GM21360 (cell line): ENCODE data around the gene BCL2.
A peak's percentile ranks its signal among the peaks of the same experiment; 100 is the strongest.

Experiments used
- ATAC-seq: cut with Tn5 transposase; IDR thresholded peaks from one replicate; pipeline ENCODE4 v1.9.1; 2021; ENCODE audit warnings: mild to moderate bottlenecking, moderate library complexity; ENCODE audit not compliant: unreplicated experiment

BCL2 gene

DNA sequence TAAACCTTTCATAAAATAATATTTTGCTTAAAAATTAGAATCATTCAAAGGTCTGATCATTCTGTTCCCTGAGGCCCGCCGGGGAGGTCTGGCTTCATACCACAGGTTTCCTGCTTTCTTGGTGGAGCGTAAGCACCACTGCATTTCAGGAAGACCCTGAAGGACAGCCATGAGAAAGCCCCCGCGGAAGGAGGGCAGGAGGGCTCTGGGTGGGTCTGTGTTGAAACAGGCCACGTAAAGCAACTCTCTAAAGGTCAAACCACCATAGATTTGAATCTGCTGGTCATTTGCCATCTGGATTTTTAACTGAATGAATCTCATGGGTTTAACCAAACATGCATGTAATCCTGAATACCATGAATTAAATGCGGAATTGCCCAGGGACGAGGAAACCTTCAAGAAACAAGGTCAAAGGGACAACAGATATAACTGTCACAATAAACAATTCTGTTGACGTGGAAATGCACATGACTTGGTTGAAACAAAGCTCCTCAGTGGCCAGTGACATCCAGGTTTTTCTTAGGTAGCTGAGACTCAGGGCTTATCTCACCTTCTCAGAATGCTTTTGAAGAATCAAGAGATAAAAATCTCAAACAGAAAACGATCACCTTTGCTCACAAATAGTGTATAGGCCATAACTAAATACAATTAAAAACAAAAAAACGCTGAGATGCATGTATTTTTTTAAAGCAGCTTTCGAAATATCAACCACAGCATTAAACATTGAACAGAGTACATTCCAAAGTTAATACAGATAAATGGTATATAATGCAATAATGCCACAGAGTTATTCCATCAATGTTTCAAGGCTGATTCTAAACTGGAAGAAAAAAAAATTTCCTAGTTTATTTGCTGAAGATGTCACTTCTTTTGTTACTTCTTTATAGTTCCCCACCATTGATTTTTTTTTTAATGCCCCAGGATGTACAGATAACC lies 193.2 kb downstream of the BCL2 start:
- no peak for ATAC-seq

DNA sequence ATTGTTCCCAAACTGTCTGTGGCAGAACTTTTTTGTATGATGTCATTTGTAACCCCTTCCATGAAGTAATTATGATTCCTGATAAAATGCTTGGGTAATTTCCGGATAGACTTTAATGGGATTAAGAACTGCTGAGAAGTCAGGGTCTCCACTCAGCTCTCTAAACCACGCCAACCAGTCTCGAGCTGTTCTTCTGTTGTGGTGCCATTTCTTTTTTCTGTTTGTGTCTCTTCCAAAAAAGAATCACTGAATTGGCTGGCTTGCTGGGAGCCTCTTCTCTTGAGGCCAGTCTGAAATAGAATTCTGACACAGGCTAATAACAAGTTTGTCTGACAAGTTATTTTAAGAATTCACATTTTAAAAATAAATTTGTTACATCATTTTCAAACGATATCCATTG lies 198.9 kb downstream of the BCL2 start:
- ATAC-seq: no peak

DNA sequence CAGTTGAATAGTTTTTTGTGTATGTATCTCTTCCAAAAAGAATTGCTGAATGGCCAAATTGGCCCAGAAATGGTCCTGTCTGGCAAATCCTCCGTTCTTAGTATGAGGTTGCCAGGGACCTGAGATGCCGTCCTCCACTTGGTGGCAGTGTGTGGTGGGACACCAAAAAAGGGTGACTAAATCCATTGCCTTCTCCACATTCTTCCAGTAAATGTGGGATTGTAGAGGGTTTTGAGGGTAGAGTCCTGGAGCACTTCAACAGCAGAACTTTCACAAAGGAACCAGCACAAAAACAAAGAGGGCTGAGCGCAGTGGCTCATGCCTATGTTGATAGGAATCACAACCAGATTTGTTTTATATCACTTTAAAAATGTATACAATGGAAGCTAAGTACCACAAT lies 199.9 kb downstream of the BCL2 start:
- no peak for ATAC-seq

DNA sequence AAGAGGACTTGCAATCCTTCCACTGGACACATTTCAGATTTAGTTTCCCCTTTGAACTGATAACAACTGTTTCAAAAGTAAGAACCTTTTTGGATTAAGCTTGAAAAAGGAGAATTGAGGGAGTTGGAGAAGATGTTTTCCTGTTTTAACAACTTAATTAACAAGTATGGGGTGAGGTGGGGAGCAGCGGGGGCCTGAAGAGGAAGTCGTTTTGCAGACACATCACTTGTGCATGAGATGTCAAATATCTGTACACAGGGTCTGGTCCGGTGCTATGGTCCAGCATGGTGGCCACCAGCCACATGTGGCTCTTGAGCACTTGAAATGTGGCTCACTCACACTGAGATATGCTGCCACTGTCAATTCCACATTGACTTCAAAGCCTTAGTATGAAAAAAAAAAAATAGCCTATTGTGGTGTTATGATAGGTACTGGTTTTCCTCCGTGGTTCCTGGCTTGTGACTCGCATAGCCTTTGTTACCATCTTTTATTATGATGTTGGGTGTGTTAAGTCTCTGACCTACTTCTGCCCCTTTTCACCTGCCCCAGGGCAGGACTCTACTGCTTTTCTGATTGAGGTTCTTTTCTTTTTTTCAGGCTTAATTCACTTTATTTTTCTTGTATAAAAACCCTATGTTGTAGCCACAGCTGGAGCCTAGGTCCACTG lies 205.5 kb downstream of the BCL2 start:
- ATAC-seq: no peak

DNA sequence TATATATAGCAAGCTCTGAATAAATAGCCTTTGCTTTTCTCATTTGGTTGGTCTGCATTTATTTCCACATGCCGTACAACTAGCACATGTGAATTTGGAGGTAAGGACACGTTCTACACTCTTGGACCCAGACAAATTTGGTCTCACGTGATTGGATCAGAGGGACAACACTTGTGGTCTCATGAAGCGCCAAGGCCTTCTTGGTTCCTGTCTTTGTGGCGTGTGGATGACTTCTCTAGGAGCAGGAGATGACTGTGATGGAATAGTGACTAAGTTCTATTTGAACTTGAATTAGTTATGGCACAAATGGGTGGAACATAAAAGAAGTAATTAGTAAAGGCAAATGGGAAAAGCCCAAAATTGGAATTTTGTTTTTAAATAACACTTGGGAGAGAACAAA lies 206.9 kb downstream of the BCL2 start:
- no peak for ATAC-seq

DNA sequence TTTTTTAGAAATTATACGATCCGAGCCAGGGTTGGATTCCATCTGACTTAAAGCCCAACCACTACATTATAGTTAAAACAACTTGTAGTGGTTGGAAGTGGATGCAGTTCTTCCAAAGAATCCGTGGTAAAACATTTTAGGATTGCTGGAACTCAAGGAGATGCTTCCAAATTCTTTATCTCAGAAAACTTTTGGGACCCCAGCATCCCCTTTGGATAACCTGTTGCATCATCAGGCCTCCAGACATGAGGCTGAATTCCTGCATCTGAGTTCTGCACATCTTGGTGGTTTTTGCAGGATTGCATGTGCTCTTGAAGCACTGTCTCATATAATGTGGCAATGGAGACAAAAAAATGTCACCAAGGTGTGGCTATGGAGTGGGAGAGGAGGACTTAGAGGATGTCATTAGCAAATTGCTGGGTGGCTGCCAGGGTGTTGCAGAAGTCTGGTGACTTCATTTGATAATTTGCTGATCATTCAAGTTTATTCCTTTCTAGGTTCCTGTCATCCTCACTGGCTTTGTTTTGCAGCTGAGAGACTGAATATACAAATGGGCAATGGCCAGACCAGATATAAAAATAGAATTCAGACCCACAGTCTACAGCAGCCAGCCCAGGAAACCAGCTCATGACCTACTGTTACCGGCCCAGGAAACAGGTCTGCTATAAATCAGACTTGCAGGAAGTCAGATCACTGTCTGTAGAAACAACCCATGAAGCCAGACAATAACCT lies 207.7 kb downstream of the BCL2 start:
- ATAC-seq: no peak

DNA sequence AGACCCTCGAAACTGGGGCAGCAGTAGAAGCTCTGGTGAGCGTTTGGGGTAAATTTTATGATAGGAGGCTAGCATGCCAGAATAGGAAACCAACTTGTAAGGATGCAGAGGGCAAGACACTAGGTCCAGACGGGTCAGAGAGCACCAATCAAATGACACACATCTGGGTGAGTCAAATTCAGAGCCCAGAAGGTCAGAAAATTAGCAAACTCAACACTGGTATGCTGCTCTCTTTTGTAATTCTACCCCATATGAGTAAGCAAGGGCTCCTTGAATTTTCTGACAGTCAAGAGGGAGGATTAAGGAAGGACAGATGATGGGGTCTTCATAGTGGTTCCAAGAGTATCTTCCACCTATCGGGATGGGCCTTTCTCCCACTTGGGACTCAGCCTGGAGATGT lies 209.8 kb downstream of the BCL2 start:
- no peak for ATAC-seq

DNA sequence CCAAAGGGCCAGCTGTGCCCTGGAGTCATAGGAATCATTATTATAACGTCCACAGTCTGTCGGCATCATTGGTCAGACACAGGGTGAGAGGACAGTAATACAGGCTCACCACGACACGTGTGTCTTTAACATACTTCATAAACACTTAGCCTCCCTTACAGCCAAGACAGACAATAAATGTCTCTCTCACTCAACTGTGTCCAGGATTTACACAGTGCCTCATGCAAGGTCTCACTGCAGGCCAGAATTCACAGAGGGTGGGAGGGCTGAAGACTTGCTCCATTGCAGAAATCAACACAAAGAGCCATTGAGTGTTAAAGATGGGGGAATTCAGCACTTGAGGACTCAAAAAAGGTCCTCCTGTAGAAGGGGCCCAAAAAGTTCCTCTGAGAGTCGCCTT lies 210.5 kb downstream of the BCL2 start:
- ATAC-seq: no peak

DNA sequence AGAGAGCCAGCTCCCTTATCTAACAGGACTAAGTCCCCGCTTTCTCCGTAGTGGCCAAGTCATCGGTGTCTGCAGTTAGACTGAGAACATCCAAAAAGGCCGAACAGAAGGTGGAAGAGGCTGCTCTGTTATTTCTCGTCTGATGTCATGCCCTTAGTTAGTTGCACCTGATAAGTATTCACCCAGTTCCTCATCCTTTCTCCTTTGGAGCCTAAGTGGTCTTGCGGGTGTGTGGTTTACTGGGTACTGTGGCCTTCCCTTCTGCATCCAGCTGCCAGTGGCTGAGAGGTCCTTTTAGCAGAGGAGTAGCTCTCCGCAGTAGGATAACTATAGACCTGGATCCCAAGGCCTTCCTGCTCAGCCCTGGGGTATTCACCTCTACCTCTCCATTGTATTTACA lies 211.6 kb downstream of the BCL2 start:
- ATAC-seq: no peak

DNA sequence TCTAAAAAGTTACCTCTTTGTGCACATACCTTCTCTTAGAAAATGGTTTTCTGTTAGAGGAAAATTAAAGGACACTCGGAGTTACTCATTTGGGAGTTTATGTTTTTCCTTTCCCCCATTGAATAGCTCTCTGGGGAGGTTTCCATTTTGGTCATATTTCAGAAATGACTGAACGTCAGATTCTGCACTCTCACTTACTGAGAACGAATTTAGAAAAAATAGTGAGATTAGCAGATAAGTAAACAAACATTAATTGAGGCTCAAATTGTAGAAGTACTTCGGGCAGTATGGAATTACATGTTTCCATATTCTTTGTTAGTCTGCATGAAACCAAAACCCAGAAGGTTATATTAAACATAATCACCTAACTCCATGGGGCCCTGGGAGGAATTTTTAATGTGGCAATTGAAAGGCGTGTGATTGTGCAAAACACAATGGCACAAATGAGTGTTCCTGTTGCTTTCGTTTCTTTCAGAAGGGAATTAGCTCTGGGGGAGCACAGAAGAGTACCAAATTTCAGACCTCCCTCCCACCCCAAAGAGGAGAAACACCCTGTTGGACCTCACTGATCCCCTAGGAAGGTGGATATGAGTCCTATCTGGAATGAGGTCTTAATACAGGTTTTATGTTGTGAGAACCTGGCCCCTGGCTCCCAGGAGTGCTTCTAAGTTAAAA lies 212.3 kb downstream of the BCL2 start:
- ATAC-seq: peak; percentile 43

DNA sequence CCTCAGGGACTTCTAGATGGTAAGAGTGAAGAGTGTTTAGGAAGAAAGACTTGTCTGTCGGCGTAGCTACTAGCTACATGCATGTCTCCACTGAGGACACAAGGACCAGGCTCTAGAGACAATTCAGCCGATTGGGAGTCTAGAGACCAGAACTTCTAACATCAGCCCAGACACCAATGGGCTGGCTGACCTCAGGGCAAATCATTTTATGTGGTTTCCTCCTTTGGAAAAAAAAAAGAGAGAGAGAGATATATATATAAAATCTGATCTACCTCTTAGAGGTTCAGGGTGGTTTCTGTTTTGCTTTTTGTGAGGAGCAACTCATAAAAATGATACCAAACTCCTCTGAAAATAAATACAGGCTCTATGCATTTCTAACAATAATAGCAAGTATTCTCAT lies 212.8 kb downstream of the BCL2 start:
- ATAC-seq: peak; percentile 29

DNA sequence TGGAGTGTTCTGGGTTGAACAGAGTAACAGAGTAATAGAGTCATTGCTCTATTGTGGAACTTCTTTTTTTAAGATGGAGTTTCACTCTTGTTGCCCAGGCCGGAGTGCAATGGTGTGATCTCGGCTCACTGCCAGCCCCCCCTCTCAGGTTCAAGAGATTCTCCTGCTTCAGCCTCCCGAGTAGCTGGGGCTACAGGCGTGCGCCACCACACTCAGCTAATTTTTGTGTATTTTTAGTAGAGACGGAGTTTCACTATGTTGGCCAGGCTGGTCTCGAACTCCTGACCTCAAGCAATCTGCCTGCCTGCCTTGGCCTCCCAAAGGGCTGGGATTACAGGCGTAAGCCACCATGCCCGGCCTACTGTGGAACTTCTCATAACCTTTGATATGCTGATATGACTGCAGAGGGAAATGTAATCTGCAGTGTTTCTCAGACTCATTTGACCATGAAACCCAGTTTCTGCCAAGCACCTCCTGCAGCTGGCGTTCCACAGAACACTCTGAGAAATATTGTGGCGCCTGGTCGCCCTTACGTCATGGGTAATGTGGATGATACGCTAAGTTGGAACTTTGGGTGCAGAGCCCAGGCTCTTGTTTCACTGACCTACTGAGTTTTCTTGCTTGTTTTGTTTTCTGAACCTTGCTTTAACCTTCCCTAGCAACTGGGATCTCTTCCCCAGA lies 213.8 kb downstream of the BCL2 start:
- peak; percentile 56 for ATAC-seq

DNA sequence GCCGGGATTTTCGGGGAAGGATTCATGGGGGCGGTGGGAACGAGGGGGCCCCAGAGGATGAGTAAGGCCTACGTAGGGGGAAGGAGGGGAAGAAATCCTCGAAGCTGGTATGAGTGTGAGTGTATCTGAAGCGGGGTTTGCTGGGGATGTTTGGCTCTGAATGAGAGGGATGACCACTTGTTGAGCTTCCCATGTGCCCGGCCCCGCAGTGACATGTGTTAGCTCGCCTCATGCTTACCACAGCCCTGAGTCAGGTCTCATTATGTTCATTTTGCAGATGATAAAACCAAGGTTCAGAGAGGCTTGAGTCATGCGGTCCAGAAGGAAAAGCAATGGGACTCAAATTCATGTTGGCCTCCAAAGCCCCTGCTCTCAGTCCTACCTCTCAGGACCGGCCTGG lies 214.7 kb downstream of the BCL2 start:
- no peak for ATAC-seq

DNA sequence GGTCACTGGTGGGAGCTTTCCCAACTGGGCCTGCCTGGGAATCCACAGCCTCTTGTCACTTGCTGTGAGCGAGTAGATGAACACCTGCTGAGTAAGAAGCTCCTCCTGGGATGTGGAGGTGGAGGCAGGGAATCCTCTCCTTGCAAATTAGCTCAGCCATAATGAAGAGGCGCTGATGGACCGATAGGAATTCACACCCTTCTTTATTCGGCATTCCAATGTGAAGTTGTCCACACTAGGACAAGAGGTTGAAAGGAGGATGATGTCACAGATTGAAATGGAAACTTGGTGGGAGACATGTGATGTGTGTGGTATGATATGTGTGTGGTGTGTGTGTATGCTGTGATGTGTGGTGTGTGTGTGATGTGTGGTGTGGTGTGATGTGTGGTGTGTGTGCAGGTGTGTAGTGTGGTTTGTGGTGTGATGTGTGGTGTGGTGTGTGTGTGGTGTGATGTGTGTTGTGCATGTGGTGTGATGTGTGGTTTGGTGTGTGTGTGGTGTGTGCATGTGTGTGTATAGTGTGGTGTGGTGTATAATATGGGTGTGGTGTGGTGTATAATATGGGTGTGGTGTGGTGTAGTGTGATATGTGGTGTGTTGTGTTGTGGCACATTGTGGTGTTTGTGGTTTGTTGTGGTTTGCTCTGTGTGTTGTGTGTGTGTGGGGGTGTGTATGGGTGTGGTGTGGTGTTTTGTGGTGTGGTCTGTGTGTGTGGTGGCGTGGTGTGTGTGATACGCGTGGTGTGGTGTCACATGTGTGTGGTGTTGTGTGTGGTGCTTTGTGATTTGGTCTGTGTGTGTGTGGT lies 216.4 kb downstream of the BCL2 start:
- ATAC-seq: no peak

DNA sequence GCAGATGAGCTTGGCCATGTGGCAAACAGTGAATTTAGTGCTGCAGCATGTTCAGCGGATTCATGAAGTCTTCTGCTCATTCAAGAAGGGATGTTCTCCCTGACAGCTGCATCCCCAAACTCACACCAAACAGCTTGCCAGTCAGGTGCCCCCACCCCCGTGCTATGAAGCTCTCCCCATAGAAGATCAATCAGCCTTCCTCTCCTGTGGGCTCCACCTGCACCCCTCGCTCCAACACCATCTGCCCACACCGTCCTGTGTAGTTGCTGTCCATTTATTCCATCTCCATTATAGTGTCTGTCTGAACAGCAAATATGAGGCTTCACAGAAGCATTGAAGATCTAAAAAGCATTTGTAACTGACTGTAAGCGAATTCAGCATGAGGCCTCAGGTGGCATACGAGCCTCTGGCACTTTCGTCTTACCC lies 218.9 kb downstream of the BCL2 start:
- ATAC-seq: no peak

DNA sequence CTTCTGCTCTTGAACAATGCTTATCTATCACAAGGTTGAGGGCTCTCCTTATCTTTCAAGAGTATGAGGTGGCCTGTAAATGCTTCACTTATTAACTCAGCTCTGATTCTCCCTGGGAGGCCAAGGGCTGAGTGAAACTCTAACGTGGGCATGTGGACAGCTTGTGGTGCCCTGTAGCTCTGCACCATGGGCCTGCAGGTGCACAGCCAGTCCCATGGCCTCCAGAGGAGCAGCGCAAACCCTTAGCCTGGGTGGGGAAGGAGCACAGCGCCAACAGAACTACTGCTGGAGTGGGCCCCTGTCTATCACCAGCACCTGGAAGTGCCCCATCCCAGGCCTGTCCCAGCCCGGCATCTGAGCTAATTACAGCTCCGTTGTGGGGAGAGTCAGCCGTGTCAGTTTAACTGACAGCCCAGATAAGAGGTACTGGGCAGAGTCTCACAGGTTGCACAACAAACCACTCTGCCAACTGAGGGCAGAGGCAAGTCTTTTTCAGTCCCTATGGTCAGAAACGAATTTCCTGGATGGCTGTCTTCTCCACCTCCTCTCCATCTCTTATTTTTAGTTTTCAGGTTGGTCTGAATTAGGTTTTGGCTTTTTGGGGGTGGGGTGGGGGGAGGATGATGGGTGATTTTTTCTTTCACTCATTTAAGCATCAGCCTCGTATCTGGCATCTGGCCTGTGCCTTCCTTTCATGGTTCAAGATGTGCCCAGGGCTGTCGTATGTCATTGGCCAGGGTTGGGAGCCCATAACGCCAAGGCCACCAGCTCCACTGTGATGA lies 219.5 kb downstream of the BCL2 start:
- ATAC-seq: no peak

DNA sequence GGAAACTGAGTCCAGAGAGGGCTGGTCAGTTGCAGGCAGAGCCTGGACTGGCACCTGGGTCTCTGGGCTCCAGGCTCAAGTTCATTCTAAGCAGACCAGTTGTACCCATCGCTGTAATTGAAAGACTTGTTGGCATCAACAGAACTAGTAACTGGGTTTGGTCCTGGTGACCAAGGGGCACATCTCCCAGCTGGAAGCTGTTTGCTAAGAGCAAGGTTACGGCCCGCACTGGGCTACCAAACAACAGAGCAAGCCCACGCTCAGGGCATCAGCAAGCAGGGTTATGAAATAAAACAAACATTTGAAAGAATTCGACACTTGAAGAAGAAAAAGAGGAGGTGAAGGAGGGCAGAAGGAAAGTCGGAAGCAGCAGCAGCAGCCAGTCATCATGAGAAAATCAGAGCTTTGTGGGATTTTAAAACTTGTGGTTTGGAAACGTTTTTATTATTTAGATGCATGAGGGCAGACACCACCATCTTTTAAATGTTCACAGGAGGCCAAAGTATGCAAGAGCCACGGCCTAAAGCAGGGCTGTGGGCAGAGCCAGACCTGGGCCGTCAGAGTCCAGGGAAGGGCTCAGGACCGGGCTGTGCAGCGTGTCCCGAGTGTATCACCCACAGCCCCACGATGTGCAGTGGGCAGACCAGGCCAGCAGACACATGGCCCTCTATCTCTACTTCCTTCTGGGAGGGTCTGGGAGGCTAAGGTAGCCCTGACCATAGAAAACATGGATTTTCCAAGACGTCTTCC lies 220.3 kb downstream of the BCL2 start:
- ATAC-seq: no peak
